GM23338 (cell line): ENCODE data around the gene MYLK4.

Experiments
- CREB1 ChIP-seq: fragments of 250-450 bp; sonication (Bioruptor Pico); IDR thresholded peaks from 2 replicates; pipeline ENCODE4 v1.5.0; 2020; ENCODE audit warnings: low read depth, mild to moderate bottlenecking, moderate library complexity
- ETS1 ChIP-seq: IDR thresholded peaks from 2 replicates; pipeline ENCODE4 v1.6.1; 2016; ENCODE audit warnings: antibody characterized with exemption
- EZH2 ChIP-seq: fragments of 200-600 bp; sonication (generic); IDR thresholded peaks from one replicate; pipeline ENCODE4 v1.8.0; 2017; ENCODE audit warnings: antibody characterized with exemption, mild to moderate bottlenecking, low read depth; ENCODE audit not compliant: unreplicated experiment
- EZH2phosphoT487 ChIP-seq: fragments of 200-600 bp; sonication (generic); IDR thresholded peaks from one replicate; pipeline ENCODE4 v1.8.1; 2018; ENCODE audit warnings: antibody characterized with exemption; ENCODE audit not compliant: unreplicated experiment
- JUNB ChIP-seq: IDR thresholded peaks from one replicate; pipeline ENCODE4 v1.6.1; 2016; ENCODE audit warnings: antibody characterized with exemption; ENCODE audit not compliant: unreplicated experiment
- NANOG ChIP-seq: IDR thresholded peaks from 2 replicates; pipeline ENCODE4 v1.6.1; 2016; ENCODE audit warnings: antibody characterized with exemption, borderline replicate concordance
- POLR2AphosphoS5 ChIP-seq: IDR thresholded peaks from 2 replicates; pipeline ENCODE4 v1.6.1; 2016; ENCODE audit warnings: antibody characterized with exemption, low read depth
- REST ChIP-seq: IDR thresholded peaks from one replicate; pipeline ENCODE4 v1.6.1; 2018; ENCODE audit warnings: antibody characterized with exemption; ENCODE audit not compliant: unreplicated experiment
- STAT1 ChIP-seq: IDR thresholded peaks from one replicate; pipeline ENCODE4 v1.6.1; 2016; ENCODE audit warnings: antibody characterized with exemption; ENCODE audit not compliant: unreplicated experiment
- ZNF114 ChIP-seq: fragments of 250-450 bp; sonication (Bioruptor Pico); IDR thresholded peaks from 2 replicates; pipeline ENCODE4 v1.5.0; 2020; ENCODE audit warnings: mild to moderate bottlenecking, moderate library complexity
- ZNF331 ChIP-seq: fragments of 250-450 bp; sonication (Bioruptor Pico); IDR thresholded peaks from 2 replicates; pipeline ENCODE4 v1.5.0; 2020; ENCODE audit warnings: low read depth, mild to moderate bottlenecking, moderate library complexity
- TF ChIP-seq, protein P1 (sequence below), 2 experiments: fragments of 200-600 bp in 1 of 2; sonication (generic) in 1 of 2; conservative IDR thresholded peaks; 2 replicates each; pipeline versions ENCODE4 v1.5.1 to v1.6.1; 2016 to 2017; ENCODE audit warnings: antibody characterized with exemption in 2 of 2, low read depth in 2 of 2, mild to moderate bottlenecking in 2 of 2, moderate library complexity in 1 of 2
- TF ChIP-seq, protein P2 (sequence below): fragments of 250-450 bp; sonication (Bioruptor Pico); IDR thresholded peaks from 2 replicates; pipeline ENCODE4 v1.5.0; 2020; ENCODE audit warnings: mild to moderate bottlenecking, moderate library complexity

DNA sequence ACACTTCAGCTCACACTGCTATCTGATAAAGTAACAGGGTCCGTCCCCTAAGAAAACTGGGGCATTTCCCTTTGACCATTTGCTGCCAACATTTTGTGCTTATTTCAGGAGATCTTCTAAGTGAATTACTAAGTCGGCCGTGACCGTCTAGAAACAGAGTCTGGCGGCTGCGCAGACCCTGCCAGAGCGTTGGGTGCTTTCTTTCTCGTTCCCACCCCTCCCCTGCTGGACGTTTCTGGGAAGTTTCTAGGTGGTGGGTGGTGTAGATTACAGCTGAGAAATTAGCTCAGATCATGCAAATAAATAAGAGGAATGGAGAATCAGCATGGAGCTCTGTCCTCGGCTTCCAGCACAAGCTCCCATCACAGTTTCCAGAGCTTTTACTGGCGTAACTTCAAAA, 128.1 kb downstream of the MYLK4 start:
- TF ChIP-seq EZH2phosphoT487 (no peak), NANOG (no peak), EZH2 (no peak), ETS1 (no peak), REST (no peak), POLR2AphosphoS5 (no peak), JUNB (no peak), CREB1 (CRISPR knock-in tag) (no peak), ZNF331 (no peak), ZNF114 (no peak), STAT1 (no peak)
- TF ChIP-seq, protein P1, sequence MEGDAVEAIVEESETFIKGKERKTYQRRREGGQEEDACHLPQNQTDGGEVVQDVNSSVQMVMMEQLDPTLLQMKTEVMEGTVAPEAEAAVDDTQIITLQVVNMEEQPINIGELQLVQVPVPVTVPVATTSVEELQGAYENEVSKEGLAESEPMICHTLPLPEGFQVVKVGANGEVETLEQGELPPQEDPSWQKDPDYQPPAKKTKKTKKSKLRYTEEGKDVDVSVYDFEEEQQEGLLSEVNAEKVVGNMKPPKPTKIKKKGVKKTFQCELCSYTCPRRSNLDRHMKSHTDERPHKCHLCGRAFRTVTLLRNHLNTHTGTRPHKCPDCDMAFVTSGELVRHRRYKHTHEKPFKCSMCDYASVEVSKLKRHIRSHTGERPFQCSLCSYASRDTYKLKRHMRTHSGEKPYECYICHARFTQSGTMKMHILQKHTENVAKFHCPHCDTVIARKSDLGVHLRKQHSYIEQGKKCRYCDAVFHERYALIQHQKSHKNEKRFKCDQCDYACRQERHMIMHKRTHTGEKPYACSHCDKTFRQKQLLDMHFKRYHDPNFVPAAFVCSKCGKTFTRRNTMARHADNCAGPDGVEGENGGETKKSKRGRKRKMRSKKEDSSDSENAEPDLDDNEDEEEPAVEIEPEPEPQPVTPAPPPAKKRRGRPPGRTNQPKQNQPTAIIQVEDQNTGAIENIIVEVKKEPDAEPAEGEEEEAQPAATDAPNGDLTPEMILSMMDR (conservative IDR thresholded peaks at IDR 0.05; ENCODE audit: low read depth in 2 of 2): 0 out of 4 replicates have a peak, but pooled peaks of 1 of the 2 experiments have one; percentile 8
- TF ChIP-seq, protein P2, sequence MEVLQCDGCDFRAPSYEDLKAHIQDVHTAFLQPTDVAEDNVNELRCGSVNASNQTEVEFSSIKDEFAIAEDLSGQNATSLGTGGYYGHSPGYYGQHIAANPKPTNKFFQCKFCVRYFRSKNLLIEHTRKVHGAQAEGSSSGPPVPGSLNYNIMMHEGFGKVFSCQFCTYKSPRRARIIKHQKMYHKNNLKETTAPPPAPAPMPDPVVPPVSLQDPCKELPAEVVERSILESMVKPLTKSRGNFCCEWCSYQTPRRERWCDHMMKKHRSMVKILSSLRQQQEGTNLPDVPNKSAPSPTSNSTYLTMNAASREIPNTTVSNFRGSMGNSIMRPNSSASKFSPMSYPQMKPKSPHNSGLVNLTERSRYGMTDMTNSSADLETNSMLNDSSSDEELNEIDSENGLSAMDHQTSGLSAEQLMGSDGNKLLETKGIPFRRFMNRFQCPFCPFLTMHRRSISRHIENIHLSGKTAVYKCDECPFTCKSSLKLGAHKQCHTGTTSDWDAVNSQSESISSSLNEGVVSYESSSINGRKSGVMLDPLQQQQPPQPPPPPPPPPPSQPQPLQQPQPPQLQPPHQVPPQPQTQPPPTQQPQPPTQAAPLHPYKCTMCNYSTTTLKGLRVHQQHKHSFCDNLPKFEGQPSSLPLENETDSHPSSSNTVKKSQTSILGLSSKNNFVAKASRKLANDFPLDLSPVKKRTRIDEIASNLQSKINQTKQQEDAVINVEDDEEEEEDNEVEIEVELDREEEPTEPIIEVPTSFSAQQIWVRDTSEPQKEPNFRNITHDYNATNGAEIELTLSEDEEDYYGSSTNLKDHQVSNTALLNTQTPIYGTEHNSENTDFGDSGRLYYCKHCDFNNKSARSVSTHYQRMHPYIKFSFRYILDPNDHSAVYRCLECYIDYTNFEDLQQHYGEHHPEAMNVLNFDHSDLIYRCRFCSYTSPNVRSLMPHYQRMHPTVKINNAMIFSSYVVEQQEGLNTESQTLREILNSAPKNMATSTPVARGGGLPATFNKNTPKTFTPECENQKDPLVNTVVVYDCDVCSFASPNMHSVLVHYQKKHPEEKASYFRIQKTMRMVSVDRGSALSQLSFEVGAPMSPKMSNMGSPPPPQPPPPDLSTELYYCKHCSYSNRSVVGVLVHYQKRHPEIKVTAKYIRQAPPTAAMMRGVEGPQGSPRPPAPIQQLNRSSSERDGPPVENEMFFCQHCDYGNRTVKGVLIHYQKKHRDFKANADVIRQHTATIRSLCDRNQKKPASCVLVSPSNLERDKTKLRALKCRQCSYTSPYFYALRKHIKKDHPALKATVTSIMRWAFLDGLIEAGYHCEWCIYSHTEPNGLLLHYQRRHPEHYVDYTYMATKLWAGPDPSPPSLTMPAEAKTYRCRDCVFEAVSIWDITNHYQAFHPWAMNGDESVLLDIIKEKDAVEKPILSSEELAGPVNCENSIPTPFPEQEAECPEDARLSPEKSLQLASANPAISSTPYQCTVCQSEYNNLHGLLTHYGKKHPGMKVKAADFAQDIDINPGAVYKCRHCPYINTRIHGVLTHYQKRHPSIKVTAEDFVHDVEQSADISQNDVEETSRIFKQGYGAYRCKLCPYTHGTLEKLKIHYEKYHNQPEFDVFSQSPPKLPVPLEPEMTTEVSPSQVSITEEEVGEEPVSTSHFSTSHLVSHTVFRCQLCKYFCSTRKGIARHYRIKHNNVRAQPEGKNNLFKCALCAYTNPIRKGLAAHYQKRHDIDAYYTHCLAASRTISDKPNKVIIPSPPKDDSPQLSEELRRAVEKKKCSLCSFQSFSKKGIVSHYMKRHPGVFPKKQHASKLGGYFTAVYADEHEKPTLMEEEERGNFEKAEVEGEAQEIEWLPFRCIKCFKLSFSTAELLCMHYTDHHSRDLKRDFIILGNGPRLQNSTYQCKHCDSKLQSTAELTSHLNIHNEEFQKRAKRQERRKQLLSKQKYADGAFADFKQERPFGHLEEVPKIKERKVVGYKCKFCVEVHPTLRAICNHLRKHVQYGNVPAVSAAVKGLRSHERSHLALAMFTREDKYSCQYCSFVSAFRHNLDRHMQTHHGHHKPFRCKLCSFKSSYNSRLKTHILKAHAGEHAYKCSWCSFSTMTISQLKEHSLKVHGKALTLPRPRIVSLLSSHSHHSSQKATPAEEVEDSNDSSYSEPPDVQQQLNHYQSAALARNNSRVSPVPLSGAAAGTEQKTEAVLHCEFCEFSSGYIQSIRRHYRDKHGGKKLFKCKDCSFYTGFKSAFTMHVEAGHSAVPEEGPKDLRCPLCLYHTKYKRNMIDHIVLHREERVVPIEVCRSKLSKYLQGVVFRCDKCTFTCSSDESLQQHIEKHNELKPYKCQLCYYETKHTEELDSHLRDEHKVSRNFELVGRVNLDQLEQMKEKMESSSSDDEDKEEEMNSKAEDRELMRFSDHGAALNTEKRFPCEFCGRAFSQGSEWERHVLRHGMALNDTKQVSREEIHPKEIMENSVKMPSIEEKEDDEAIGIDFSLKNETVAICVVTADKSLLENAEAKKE (CRISPR knock-in tag): no peak
